MCF 10A (cell line): ENCODE measurements around the gene DENND4B. TPM values are rescaled to one million over a fixed set of nuclear protein-coding genes. Genes with fewer than 3 reads are reported as not detected.

Experiments used
- BruUV-seq: library from RNA; stranded (reverse); fragments of 400-500 nt; replicated peaks from 2 replicates; lab custom pipeline; 2021; lab: Mats Ljungman, UMichigan
- CTCF ChIA-PET: fragments of 300-600 bp; sonication (Branson Sonifier 250); formaldehyde crosslinking; extraction: SDS; loops from one replicate; lab custom pipeline; 2021; ENCODE audit warnings: antibody characterized with exemption, inconsistent platforms; lab: Yijun Ruan, JAX
- POLR2A ChIA-PET: fragments of 300-600, 350-650 bp; sonication (Branson Sonifier 250); formaldehyde crosslinking; extraction: SDS; loops from one replicate; lab custom pipeline; 2020; ENCODE audit warnings: antibody characterized with exemption, inconsistent platforms; lab: Yijun Ruan, JAX
- DNase-seq: peaks from one replicate; pipeline ENCODE4 v3.0.0-alpha.2; 2018; ENCODE audit not compliant: unreplicated experiment
- H3K27ac Mint-ChIP-seq: one replicate; pipeline ENCODE4 v1.8.0; 2022; ENCODE audit warnings: mild to moderate bottlenecking, low read depth, mixed read lengths; ENCODE audit not compliant: unreplicated experiment
- H3K27me3 Mint-ChIP-seq: one replicate; pipeline ENCODE4 v1.8.0; 2022; ENCODE audit warnings: mixed read lengths; ENCODE audit not compliant: insufficient read depth, unreplicated experiment
- H3K36me3 Mint-ChIP-seq: one replicate; pipeline ENCODE4 v1.8.0; 2022; ENCODE audit warnings: mild to moderate bottlenecking, moderate library complexity, mixed read lengths; ENCODE audit not compliant: insufficient read depth, unreplicated experiment
- H3K4me1 Mint-ChIP-seq: one replicate; pipeline ENCODE4 v1.8.0; 2022; ENCODE audit warnings: mixed read lengths; ENCODE audit not compliant: insufficient read depth, unreplicated experiment
- H3K4me3 Mint-ChIP-seq: one replicate; pipeline ENCODE4 v1.8.0; 2022; ENCODE audit warnings: mild to moderate bottlenecking, moderate library complexity, mixed read lengths; ENCODE audit not compliant: unreplicated experiment
- H3K9me3 Mint-ChIP-seq: one replicate; pipeline ENCODE4 v1.8.0; 2022; ENCODE audit warnings: mixed read lengths; ENCODE audit not compliant: unreplicated experiment
- intact Hi-C: fragments of 100-400 bp; cut with micrococcal nuclease; formaldehyde crosslinking; loops from 2 replicates; pipeline ENCODE4 v1.14.1; 2022
- total RNA-seq: library from RNA; stranded (reverse); gene quantifications from 2 replicates; pipeline ENCODE4 v1.2.3, GENCODE V29; 2022
- TF ChIP-seq, protein P1 (sequence below): fragments of 200-600 bp; IDR thresholded peaks from one replicate; pipeline ENCODE4 v1.8.0; 2022; ENCODE audit warnings: antibody characterized with exemption, mild to moderate bottlenecking; ENCODE audit not compliant: unreplicated experiment

Gene DENND4B
- total RNA-seq, 1 experiment from 2014 or later = 59.6 TPM

DNA sequence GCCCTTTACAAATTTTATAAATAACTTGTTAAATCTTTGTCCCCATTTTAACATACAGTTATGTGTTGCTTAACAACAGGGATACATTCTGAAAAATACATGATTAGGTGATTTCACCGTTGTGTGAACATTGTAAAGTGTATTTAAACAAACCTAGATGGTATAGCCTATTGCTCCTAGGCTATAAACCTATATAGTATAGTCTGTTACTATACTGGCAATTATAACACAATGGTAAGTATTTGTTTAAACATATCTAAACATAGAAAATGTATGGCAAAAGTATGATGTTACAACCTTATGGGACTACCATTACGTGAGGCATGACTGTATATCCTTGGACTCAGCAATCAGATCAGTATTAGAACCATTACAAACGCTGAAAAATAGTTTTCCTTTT lies 60.4 kb downstream of the DENND4B start:
- Mint-ChIP-seq H3K9me3 (no peaks in the 10 kb centered on the region), H3K27me3 (no peaks in the 10 kb centered on the region), H3K36me3 (peaks cover 35% of the 10 kb centered on the region), H3K27ac (no peak overlapping the region), H3K4me1 (peaks cover 8% of the 10 kb centered on the region), H3K4me3 (no peak overlapping the region)
- DNase-seq = no peak
- CTCF ChIA-PET = no interaction called here
- POLR2A ChIA-PET = interaction anchor here (0.7 to 1.3 kb wide), 5 partner anchors 14 to 82 kb away, joined by 3 to 6 read pairs (median 4); no protein-coding TSS in a partner anchor
- no TSS peak for BruUV-seq
- intact Hi-C loops = no loop called here
- TF ChIP-seq, protein P1, sequence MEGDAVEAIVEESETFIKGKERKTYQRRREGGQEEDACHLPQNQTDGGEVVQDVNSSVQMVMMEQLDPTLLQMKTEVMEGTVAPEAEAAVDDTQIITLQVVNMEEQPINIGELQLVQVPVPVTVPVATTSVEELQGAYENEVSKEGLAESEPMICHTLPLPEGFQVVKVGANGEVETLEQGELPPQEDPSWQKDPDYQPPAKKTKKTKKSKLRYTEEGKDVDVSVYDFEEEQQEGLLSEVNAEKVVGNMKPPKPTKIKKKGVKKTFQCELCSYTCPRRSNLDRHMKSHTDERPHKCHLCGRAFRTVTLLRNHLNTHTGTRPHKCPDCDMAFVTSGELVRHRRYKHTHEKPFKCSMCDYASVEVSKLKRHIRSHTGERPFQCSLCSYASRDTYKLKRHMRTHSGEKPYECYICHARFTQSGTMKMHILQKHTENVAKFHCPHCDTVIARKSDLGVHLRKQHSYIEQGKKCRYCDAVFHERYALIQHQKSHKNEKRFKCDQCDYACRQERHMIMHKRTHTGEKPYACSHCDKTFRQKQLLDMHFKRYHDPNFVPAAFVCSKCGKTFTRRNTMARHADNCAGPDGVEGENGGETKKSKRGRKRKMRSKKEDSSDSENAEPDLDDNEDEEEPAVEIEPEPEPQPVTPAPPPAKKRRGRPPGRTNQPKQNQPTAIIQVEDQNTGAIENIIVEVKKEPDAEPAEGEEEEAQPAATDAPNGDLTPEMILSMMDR = no peak

DNA sequence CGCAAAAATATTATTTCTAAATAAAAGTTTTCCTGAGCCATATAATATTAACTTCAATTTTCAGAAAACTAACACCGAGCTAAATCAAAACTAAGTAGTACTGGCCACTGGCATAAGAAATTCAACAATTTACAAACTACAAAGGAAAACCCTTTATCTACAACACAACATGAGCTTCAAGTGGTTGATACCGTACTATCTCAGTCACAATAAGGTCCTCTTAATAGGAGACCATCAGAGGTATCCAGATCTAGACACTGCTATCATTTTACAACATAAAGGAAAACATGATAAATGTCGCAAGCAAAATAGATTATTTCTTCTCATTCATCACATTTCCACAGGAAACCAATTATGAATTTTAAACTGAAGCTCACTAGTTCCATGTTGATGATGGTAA lies 63.3 kb downstream of the DENND4B start:
- H3K4me1 Mint-ChIP-seq = peaks cover 2% of the 10 kb centered on the region
- no peaks in the 10 kb centered on the region for H3K27me3 Mint-ChIP-seq
- peaks cover 30% of the 10 kb centered on the region for H3K36me3 Mint-ChIP-seq
- intact Hi-C loops = no loop called here
- ChIA-PET POLR2A (interaction anchor here (0.8 to 4.1 kb wide), 4 partner anchors 13 to 107 kb away, joined by 3 to 26 read pairs (median 3); partner anchors contain the start of gene RPS27), CTCF (interaction anchor here (0.6 to 1.2 kb wide), 7 partner anchors 9 to 519 kb away, joined by 3 to 6 read pairs (median 4); no protein-coding TSS in a partner anchor)
- DNase-seq = no peak
- BruUV-seq = no TSS peak
- TF ChIP-seq, protein P1 = no peak
- no peak overlapping the region for H3K27ac Mint-ChIP-seq
- H3K4me3 Mint-ChIP-seq = no peak overlapping the region
- no peaks in the 10 kb centered on the region for H3K9me3 Mint-ChIP-seq

DNA sequence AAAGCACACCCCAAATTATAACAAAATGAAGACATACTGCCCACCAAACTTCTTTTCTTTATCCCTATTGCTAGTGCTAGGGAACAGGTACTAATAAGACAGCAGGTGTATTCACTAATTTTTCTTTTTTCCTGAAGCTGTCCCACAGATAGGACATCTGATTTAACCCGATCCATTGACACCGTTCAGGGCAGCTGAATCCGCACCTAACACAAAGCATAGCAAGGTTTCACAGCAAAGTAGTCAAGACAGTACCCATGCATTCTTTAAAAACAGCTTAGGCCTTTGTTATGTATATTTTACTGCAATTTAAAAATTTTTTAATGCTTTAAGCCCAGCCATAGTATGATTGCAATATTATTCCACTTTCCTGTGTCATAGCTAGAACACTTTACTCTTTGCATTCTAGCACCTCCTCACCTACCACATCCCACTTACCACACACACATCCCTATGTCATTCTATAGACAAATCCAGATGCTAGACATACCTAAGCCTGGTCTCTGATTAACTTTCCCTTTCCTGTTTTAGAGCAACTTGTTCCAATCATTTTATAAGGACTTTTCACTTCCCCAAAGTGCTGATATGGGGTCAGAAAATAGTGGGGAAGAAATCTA lies 64.1 kb downstream of the DENND4B start:
- H3K27me3 Mint-ChIP-seq = no peaks in the 10 kb centered on the region
- no peaks in the 10 kb centered on the region for H3K4me1 Mint-ChIP-seq
- H3K27ac Mint-ChIP-seq = no peak overlapping the region
- no peak for DNase-seq
- no peak overlapping the region for H3K4me3 Mint-ChIP-seq
- TF ChIP-seq, protein P1 = no peak
- intact Hi-C loops = no loop called here
- ChIA-PET POLR2A (interaction anchor here (1.0 to 4.1 kb wide), 5 partner anchors 14 to 95 kb away, joined by 3 to 26 read pairs (median 3); partner anchors contain the start of genes CREB3L4 and JTB), CTCF (interaction anchor here (0.7 to 1.9 kb wide), 4 partner anchors 8 to 64 kb away, joined by 3 to 7 read pairs (median 4); partner anchors contain the start of gene DENND4B)
- H3K36me3 Mint-ChIP-seq = peaks cover 30% of the 10 kb centered on the region
- no peaks in the 10 kb centered on the region for H3K9me3 Mint-ChIP-seq
- no TSS peak for BruUV-seq

DNA sequence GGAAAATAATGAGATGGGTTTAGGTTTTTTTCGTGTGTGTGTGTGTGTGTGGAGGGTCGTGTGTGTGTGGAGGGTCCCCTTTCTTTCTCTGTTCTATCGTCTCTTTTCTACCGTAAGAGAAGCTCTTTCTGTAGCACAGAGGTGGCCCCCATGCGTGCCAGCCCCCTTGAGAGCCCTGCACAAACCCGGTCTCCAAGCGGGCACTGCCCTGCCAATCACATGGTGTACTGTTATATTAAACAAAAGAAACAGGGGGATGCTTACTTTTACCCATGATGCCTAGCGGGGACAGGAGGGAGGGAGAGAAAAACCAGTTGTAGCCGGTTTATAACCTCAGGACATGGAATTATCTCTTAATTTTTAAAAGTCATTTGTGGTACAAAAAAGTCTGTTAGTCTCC lies 64.8 kb downstream of the DENND4B start:
- POLR2A ChIA-PET = interaction anchor here (0.9 to 4.1 kb wide), 11 partner anchors 14 to 108 kb away, joined by 3 to 26 read pairs (median 3); partner anchors contain the start of genes CREB3L4, GATAD2B and JTB
- intact Hi-C loops = no loop called here
- no peak overlapping the region for H3K27ac Mint-ChIP-seq
- no peaks in the 10 kb centered on the region for H3K9me3 Mint-ChIP-seq
- TF ChIP-seq, protein P1 = no peak
- H3K36me3 Mint-ChIP-seq = peaks cover 26% of the 10 kb centered on the region
- H3K4me3 Mint-ChIP-seq = no peak overlapping the region
- H3K27me3 Mint-ChIP-seq = no peaks in the 10 kb centered on the region
- BruUV-seq = no TSS peak
- DNase-seq = no peak
- CTCF ChIA-PET = interaction anchor here (1.3 to 1.9 kb wide), 3 partner anchors 39 to 85 kb away, joined by 4 to 7 read pairs (median 5); partner anchors contain the start of gene DENND4B
- H3K4me1 Mint-ChIP-seq = no peaks in the 10 kb centered on the region
